HCT116 (cell line): ENCODE results near the gene G0S2. TPM values are rescaled to one million over a fixed set of nuclear protein-coding genes. Genes with fewer than 3 reads are reported as not detected.

Experiments
- ATAC-seq: fragments of 200-7000 bp; cut with Tn5 transposase; 2 replicates; pipeline ENCODE4 v1.9.1; 2020; ENCODE audit warnings: mild to moderate bottlenecking, moderate library complexity
- BruUV-seq: library from RNA; stranded (reverse); fragments of 400-500 nt; replicated peaks from 2 replicates; lab custom pipeline; 2021; lab: Mats Ljungman, UMichigan
- CTCF ChIA-PET: fragments of 300-600 bp; sonication (Branson Sonifier 250); formaldehyde crosslinking; loops from one replicate; lab custom pipeline; 2021; ENCODE audit warnings: antibody characterized with exemption; lab: Charles Lee
- POLR2A ChIA-PET: fragments of 300-600, 350-600 bp; sonication (Branson Sonifier 250); formaldehyde crosslinking; loops from one replicate; lab custom pipeline; 2021; ENCODE audit warnings: antibody characterized with exemption; lab: Charles Lee
- RAD21 ChIA-PET, 2 experiments: fragments of 300-600 bp; sonication (Branson Sonifier 250); formaldehyde crosslinking; loops; one replicate each; lab custom pipeline; 2023; ENCODE audit warnings: low total read pairs in 2 of 2; ENCODE audit not compliant: uncharacterized antibody in 2 of 2, unreplicated experiment in 2 of 2, low non-redundant PET in 1 of 2; lab: Charles Lee
- DNase-seq: peaks from one replicate; pipeline ENCODE4 v3.0.0-alpha.2; 2010; ENCODE audit warnings: low read depth, low spot score
- H2AFZ ChIP-seq: fragments of 200-600 bp; shearing (Covaris generic), sonication (generic); 2 replicates; pipeline ENCODE4 v1.6.1; 2017; ENCODE audit warnings: low read depth, mixed run types, mixed read lengths, antibody characterized with exemption, low read length; ENCODE audit not compliant: poor library complexity, severe bottlenecking
- H3K27ac ChIP-seq: 2 replicates; pipeline ENCODE4 v1.5.1; 2012; ENCODE audit warnings: low read depth, low read length
- H3K27me3 ChIP-seq: fragments of 200-600 bp; sonication (generic); 2 replicates; pipeline ENCODE4 v1.6.1; 2016; ENCODE audit warnings: mixed run types, low read length, mixed read lengths; ENCODE audit not compliant: insufficient read depth
- H3K36me3 ChIP-seq, 2 experiments: fragments of 200-500 bp in 1 of 2; fragments of 200-600 bp in 1 of 2; sonication (Bioruptor generic) in 1 of 2; sonication (generic) in 1 of 2; 2 replicates each; pipeline versions ENCODE4 v1.5.1 to v1.6.1; 2014 to 2016; ENCODE audit warnings: low read length in 2 of 2, inconsistent platforms in 1 of 2, mixed read lengths in 1 of 2, mixed run types in 1 of 2; ENCODE audit not compliant: insufficient read depth in 2 of 2, control insufficient read depth in 1 of 2
- H3K4me1 ChIP-seq, 2 experiments: fragments of 200-600 bp in 1 of 2; sonication (generic) in 1 of 2; 2 replicates each; pipeline versions ENCODE4 v1.5.1 to v1.6.1; 2012 to 2017; ENCODE audit warnings: low read length in 2 of 2, inconsistent platforms in 1 of 2, mild to moderate bottlenecking in 1 of 2, mixed read lengths in 1 of 2, mixed run types in 1 of 2, moderate library complexity in 1 of 2; ENCODE audit not compliant: insufficient read depth in 2 of 2, control insufficient read depth in 1 of 2
- H3K4me2 ChIP-seq: fragments of 200-600 bp; sonication (generic); 2 replicates; pipeline ENCODE4 v1.6.1; 2017; ENCODE audit warnings: mixed run types, low read length, mixed read lengths
- H3K4me3 ChIP-seq, 2 experiments: fragments of 200-600 bp in 1 of 2; sonication (generic) in 1 of 2; replicated peaks in 1 of 2; 2 replicates each; pipeline ENCODE4 v1.5.1; 2011 to 2016; ENCODE audit warnings: low read length in 2 of 2, control low read depth in 1 of 2, low read depth in 1 of 2, mild to moderate bottlenecking in 1 of 2, mixed read lengths in 1 of 2, mixed run types in 1 of 2
- H3K79me2 ChIP-seq: fragments of 200-600 bp; sonication (generic); 2 replicates; pipeline ENCODE4 v1.6.1; 2017; ENCODE audit warnings: mild to moderate bottlenecking, mixed run types, low read length, moderate library complexity, mixed read lengths; ENCODE audit not compliant: insufficient read depth
- H3K9ac ChIP-seq: fragments of 200-600 bp; sonication (generic); 2 replicates; pipeline ENCODE4 v1.6.1; 2016; ENCODE audit warnings: low read length, mixed read lengths
- H3K9me2 ChIP-seq: fragments of 200-600 bp; sonication (generic), shearing (Covaris generic); 2 replicates; pipeline ENCODE4 v1.6.1; 2017; ENCODE audit warnings: mixed run types, mild to moderate bottlenecking, moderate library complexity; ENCODE audit not compliant: insufficient read depth
- H3K9me3 ChIP-seq, 2 experiments: fragments of 200-500 bp in 1 of 2; fragments of 200-600 bp in 1 of 2; sonication (Bioruptor generic) in 1 of 2; sonication (generic) in 1 of 2; 2 replicates each; pipeline ENCODE4 v1.6.1; 2014 to 2017; ENCODE audit warnings: low read length in 2 of 2, mixed read lengths in 2 of 2, inconsistent platforms in 1 of 2, low read depth in 1 of 2, mild to moderate bottlenecking in 1 of 2, mixed run types in 1 of 2, moderate library complexity in 1 of 2; ENCODE audit not compliant: control insufficient read depth in 1 of 2, insufficient read depth in 1 of 2
- H4K20me1 ChIP-seq: fragments of 200-600 bp; sonication (generic), shearing (Covaris generic); 2 replicates; pipeline ENCODE4 v1.6.1; 2017; ENCODE audit warnings: mixed run types, mild to moderate bottlenecking, moderate library complexity; ENCODE audit not compliant: insufficient read depth
- CBX3 ChIP-seq: IDR thresholded peaks from 2 replicates; pipeline ENCODE4 v1.6.1; 2012; ENCODE audit warnings: low read depth
- CTCF ChIP-seq, 3 experiments: fragments of 200-600 bp in 1 of 3; sonication (generic) in 1 of 3; IDR thresholded peaks in 2 of 3; conservative IDR thresholded peaks in 1 of 3; 2 replicates each; pipeline ENCODE4 v1.5.1; 2012 to 2017; ENCODE audit warnings: low read depth in 2 of 3, low read length in 2 of 3, antibody characterized with exemption in 1 of 3, borderline replicate concordance in 1 of 3, control low read depth in 1 of 3, mild to moderate bottlenecking in 1 of 3, mixed read lengths in 1 of 3, mixed run types in 1 of 3, moderate library complexity in 1 of 3; ENCODE audit not compliant: insufficient read depth in 1 of 3
- ELF1 ChIP-seq: IDR thresholded peaks from 2 replicates; pipeline ENCODE4 v1.6.1; 2012; ENCODE audit warnings: low read depth, borderline replicate concordance
- JUND ChIP-seq: IDR thresholded peaks from 2 replicates; pipeline ENCODE4 v1.6.1; 2012
- REST ChIP-seq: IDR thresholded peaks from 2 replicates; pipeline ENCODE4 v1.6.1; 2012; ENCODE audit warnings: low read depth
- SIN3A ChIP-seq: IDR thresholded peaks from 2 replicates; pipeline ENCODE4 v1.6.1; 2012; ENCODE audit warnings: low read depth
- SP1 ChIP-seq: IDR thresholded peaks from 2 replicates; pipeline ENCODE4 v1.6.1; 2012; ENCODE audit warnings: low read depth
- SRF ChIP-seq: IDR thresholded peaks from 2 replicates; pipeline ENCODE4 v1.6.1; 2012; ENCODE audit warnings: low read depth
- TCF7L2 ChIP-seq: IDR thresholded peaks from 2 replicates; pipeline ENCODE4 v1.7.0; 2011; ENCODE audit warnings: borderline replicate concordance, inconsistent platforms; ENCODE audit not compliant: insufficient read depth, insufficient read length; ENCODE audit errors: extremely low read depth
- YY1 ChIP-seq: IDR thresholded peaks from 2 replicates; pipeline ENCODE4 v1.6.1; 2011; ENCODE audit warnings: low read length, low read depth, moderate library complexity, mild to moderate bottlenecking; ENCODE audit not compliant: insufficient replicate concordance; ENCODE audit errors: extremely low read depth
- ZBTB33 ChIP-seq: IDR thresholded peaks from 2 replicates; pipeline ENCODE4 v1.6.1; 2011; ENCODE audit warnings: mild to moderate bottlenecking, low read length, moderate library complexity; ENCODE audit not compliant: insufficient replicate concordance; ENCODE audit errors: extremely low read depth
- ZFX ChIP-seq: fragments of 450-650 bp; IDR thresholded peaks from 2 replicates; pipeline ENCODE4 v1.6.1; 2017
- intact Hi-C: fragments of 100-400 bp; cut with micrococcal nuclease; formaldehyde crosslinking; loops from 2 replicates; pipeline ENCODE4 v1.10.0; 2022
- total RNA-seq: library from RNA; stranded (reverse); gene quantifications from one replicate; pipeline ENCODE4 v1.2.1, GENCODE V29; 2021; ENCODE audit not compliant: unreplicated experiment

G0S2 gene
- total RNA-seq, 1 experiment from 2014 or later: not detected

GRCh38 chr1:209661071-209661470 lies 14.1 kb upstream of the G0S2 start (continued):
- TF ChIP-seq ZBTB33: no peak
- TF ChIP-seq ELF1: no peak
- no peak for TF ChIP-seq SRF
- TF ChIP-seq JUND: no peak
- TF ChIP-seq YY1: no peak

GRCh38 chr1:209662879-209663327 lies 12.3 kb upstream of the G0S2 start:
- POLR2A ChIA-PET: no interaction called here
- Histone ChIP-seq H3K4me3 (no peak overlapping the region), H4K20me1 (no peaks in the 10 kb centered on the region), H2AFZ (no peak overlapping the region), H3K79me2 (no peaks in the 10 kb centered on the region), H3K27me3 (no peaks in the 10 kb centered on the region)
- intact Hi-C loops: no loop called here
- ATAC-seq: no peak
- BruUV-seq: no TSS peak
- no peak for TF ChIP-seq REST
- no peak for TF ChIP-seq CTCF (IDR thresholded peaks at IDR 0.05 in 2 of 3, conservative IDR thresholded peaks at IDR 0.05 in 1 of 3; ENCODE audit: borderline replicate concordance in 1 of 3, insufficient read depth in 1 of 3, low read depth in 2 of 3, low read length in 2 of 3)
- TF ChIP-seq ZFX: no peak
- no peak for TF ChIP-seq SIN3A
- TF ChIP-seq TCF7L2: no peak
- no peak for TF ChIP-seq SP1
- no peak for TF ChIP-seq CBX3
- TF ChIP-seq, all 23 proteins: peak for 0
- CTCF ChIA-PET: no interaction called here
- Histone ChIP-seq H3K4me1 (peaks cover 0 to 9% of the 10 kb centered on the region in 2 experiments; a peak in 2 of 4 replicates), H3K9me3 (no peaks in the 10 kb centered on the region), H3K27ac (no peak overlapping the region), H3K9me2 (no peaks in the 10 kb centered on the region), H3K4me2 (no peak overlapping the region), H3K36me3 (no peaks in the 10 kb centered on the region), H3K9ac (no peak overlapping the region)
- RAD21 ChIA-PET: no interaction called here
- DNase-seq: no peak
